Measurements from ENCODE around the gene PFDN6.

GRCh38 chr6:33250731-33251130 is 38.7 kb upstream of the PFDN6 start:
- TF ChIP-seq, protein P1, sequence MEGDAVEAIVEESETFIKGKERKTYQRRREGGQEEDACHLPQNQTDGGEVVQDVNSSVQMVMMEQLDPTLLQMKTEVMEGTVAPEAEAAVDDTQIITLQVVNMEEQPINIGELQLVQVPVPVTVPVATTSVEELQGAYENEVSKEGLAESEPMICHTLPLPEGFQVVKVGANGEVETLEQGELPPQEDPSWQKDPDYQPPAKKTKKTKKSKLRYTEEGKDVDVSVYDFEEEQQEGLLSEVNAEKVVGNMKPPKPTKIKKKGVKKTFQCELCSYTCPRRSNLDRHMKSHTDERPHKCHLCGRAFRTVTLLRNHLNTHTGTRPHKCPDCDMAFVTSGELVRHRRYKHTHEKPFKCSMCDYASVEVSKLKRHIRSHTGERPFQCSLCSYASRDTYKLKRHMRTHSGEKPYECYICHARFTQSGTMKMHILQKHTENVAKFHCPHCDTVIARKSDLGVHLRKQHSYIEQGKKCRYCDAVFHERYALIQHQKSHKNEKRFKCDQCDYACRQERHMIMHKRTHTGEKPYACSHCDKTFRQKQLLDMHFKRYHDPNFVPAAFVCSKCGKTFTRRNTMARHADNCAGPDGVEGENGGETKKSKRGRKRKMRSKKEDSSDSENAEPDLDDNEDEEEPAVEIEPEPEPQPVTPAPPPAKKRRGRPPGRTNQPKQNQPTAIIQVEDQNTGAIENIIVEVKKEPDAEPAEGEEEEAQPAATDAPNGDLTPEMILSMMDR (conservative IDR thresholded peaks at IDR 0.05; ENCODE audit: low read depth, low read length), result no peak
- TF ChIP-seq EZH2 (IDR thresholded peaks at IDR 0.05; ENCODE audit: borderline replicate concordance, low read depth, low read length, poor library complexity, severe bottlenecking), result no peak
